Coronary artery (tissue), 2 donors: ENCODE results near the gene BRD2.

Source experiments
- DNase-seq: peaks from one replicate; pipeline ENCODE4 v3.0.0-alpha.2; 2017; ENCODE audit warnings: low spot score
- H3K27ac ChIP-seq, 2 donors: fragments of 200-600 bp; sonication (generic); one replicate each; pipeline ENCODE4 v1.5.1; 2016 to 2019
- H3K4me3 ChIP-seq: fragments of 200-600 bp; sonication (generic); 2 replicates; pipeline ENCODE4 v1.5.1; 2016; ENCODE audit warnings: mild to moderate bottlenecking, moderate library complexity
- TF ChIP-seq, protein P1 (sequence below): fragments of 200-600 bp; sonication (generic); IDR thresholded peaks from one replicate; pipeline ENCODE4 v1.5.1; 2019; ENCODE audit warnings: antibody characterized with exemption

Gene BRD2

DNA sequence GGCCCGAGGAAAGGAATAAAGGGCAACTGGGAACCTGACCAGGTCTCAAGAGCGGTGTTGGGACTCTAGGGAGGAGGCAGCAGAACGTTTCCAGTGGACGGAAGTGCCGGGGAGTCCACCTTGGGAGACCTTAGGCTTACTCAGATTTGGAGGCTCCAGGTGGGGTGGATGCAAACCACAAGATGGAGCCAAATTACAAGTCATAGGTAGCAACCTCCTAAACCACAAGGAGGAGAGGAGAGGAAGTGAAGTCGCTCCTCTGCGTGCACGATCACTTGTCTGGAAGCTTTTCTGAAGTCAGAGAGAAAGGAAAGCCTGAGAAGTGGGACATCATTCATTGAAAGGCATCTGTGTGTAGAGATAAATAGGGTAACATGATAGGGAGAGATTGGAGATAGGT lies 31.7 kb downstream of the BRD2 start:
- DNase-seq: no peak
- TF ChIP-seq, protein P1, sequence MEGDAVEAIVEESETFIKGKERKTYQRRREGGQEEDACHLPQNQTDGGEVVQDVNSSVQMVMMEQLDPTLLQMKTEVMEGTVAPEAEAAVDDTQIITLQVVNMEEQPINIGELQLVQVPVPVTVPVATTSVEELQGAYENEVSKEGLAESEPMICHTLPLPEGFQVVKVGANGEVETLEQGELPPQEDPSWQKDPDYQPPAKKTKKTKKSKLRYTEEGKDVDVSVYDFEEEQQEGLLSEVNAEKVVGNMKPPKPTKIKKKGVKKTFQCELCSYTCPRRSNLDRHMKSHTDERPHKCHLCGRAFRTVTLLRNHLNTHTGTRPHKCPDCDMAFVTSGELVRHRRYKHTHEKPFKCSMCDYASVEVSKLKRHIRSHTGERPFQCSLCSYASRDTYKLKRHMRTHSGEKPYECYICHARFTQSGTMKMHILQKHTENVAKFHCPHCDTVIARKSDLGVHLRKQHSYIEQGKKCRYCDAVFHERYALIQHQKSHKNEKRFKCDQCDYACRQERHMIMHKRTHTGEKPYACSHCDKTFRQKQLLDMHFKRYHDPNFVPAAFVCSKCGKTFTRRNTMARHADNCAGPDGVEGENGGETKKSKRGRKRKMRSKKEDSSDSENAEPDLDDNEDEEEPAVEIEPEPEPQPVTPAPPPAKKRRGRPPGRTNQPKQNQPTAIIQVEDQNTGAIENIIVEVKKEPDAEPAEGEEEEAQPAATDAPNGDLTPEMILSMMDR: no peak

GRCh38 chr6:33001685-33002084 lies 33.3 kb downstream of the BRD2 start:
- DNase-seq: no peak
- Histone ChIP-seq H3K4me3 (no peak overlapping the region), H3K27ac (no peak overlapping the region)
- TF ChIP-seq, protein P1: no peak

More for the DNA sequence above, 31.7 kb downstream of the BRD2 start:
- no peak overlapping the region for H3K4me3 ChIP-seq
- no peak overlapping the region for H3K27ac ChIP-seq

GRCh38 chr6:33004940-33005339 lies 36.5 kb downstream of the BRD2 start:
- no peak overlapping the region for H3K27ac ChIP-seq
- no peak overlapping the region for H3K4me3 ChIP-seq
- TF ChIP-seq, protein P1: no peak
- DNase-seq: no peak

GRCh38 chr6:33007831-33008400 lies 39.5 kb downstream of the BRD2 start:
- DNase-seq: no peak
- TF ChIP-seq, protein P1: no peak
- H3K27ac ChIP-seq: no peak overlapping the region
- no peak overlapping the region for H3K4me3 ChIP-seq

DNA sequence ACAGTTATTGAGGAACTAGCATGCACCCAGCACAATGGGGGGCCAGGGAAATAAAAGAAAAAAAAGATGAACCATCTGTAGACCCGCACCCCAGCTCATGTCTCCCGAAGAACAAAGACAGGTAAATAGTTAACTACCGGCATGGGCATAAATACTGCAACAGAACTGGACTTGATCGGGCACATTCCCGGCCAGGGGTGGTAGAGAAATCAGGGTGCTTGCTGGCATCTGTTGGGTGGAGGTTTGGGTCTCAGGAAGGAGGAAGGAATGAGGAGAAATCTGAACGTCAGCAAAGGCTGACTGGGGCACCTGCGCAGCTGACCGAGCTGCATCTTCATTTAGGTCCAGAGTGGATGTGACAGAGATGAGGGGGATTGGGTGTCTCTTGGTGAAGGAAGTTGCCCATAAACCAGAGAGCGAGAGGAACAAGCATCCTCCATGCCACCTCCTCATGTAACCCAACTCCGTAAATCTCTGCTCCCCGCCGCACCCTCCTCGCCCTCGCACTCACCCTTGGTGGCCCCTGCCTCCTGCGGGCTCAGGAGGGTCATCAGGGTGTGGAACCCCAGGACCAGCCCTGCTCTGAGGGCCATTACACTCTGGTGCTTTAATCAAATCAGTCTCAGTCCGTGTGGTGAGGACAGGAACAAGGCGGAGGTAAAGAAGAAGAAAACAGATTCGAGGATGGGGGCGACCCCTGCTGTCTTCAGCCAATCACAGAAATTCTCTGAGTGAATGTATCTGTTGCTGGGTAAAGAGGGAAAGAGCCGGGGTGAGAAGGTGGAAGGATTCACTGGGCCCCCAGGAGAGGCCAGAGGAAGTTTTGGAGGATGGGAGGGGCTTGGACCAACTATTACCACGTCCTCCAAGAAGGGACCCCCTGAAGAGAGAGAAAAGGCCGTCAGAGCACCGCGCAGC lies 40.8 kb downstream of the BRD2 start, which contains the start of gene HLA-DOA:
Gene HLA-DOA, minus strand, starts transcription at position 648 of the 918 bp plus-strand sequence.
- H3K4me3 ChIP-seq: peak within 1 kb of the TSS; percentile 57
- no peak within 1 kb of the TSS for H3K27ac ChIP-seq
- TF ChIP-seq, protein P1: no peak
- DNase-seq: no peak

DNA sequence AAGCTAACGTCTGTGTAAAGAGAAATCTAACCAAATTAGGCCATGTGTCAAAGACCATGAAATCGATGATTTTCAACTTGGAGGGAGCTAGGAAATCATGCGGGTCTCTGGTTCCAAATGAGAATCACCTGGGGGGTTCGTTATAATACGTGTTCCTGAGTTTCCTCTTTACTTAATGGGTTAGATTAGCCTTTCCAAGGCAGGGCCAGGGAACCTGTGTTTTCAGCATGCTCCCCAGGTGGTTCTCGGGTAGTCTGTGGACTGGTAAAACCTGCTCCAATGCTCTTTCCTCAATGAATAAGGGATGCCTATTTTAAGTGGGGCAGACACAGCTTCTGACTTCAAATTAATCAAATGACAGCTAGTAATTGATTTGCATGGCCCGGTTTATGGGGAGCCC lies 42.0 kb downstream of the BRD2 start:
- H3K4me3 ChIP-seq: no peak overlapping the region
- H3K27ac ChIP-seq: no peak overlapping the region
- no peak for DNase-seq
- TF ChIP-seq, protein P1: no peak
